Measurements from ENCODE around the gene ERH. TPM values are rescaled to one million over a fixed set of nuclear protein-coding genes. Genes with fewer than 3 reads are reported as not detected.

ERH gene
- total RNA-seq, 4 donors from 2014 or later, result 54.0 to 102 (median 79.5) TPM

GRCh38 chr14:69355607-69356281 is 42.4 kb downstream of the ERH start:
- H3K9me3 ChIP-seq, result no peaks in the 10 kb centered on the region
- no peaks in the 10 kb centered on the region for H3K27me3 ChIP-seq
- peaks cover 8 to 44% (median 30%) of the 10 kb centered on the region in 3 donors for H3K4me1 ChIP-seq
- H3K36me3 ChIP-seq, result no peaks in the 10 kb centered on the region
- intact Hi-C loops (cut with DNase I), result no loop called here
- 20 to 61% methylated on average over 2 to 4 of the region's 6 CpGs for WGBS, 2 donors
- no peak for DNase-seq
- H3K4me3 ChIP-seq, result no peak overlapping the region
- TF ChIP-seq POLR2A (IDR thresholded peaks at IDR 0.05) (no peak), CTCF (IDR thresholded peaks at IDR 0.05) (no peak)
- peak overlapping the region in 3 of 4 donors; percentile 43 to 76 (median 55) for H3K27ac ChIP-seq

GRCh38 chr14:69355154-69355597 is 42.9 kb downstream of the ERH start:
- no peak for DNase-seq
- H3K27ac ChIP-seq, result peak overlapping the region in 3 of 4 donors; percentile 43 to 76 (median 55)

GRCh38 chr14:69354383-69355153 is 43.5 kb downstream of the ERH start:
- no peaks in the 10 kb centered on the region for H3K9me3 ChIP-seq
- H3K27me3 ChIP-seq, result no peaks in the 10 kb centered on the region
- no peak for TF ChIP-seq POLR2A (IDR thresholded peaks at IDR 0.05)
- TF ChIP-seq CTCF (IDR thresholded peaks at IDR 0.05), result no peak
- intact Hi-C loops (cut with DNase I), result no loop called here
- DNase-seq, result no peak
- peak overlapping the region in 1 of 4 donors; percentile 21 for H3K4me3 ChIP-seq
- peak overlapping the region in 2 of 4 donors; percentile 9 to 76 for H3K27ac ChIP-seq
- H3K36me3 ChIP-seq, result no peaks in the 10 kb centered on the region
- 39% methylated on average over 5 to 6 of the region's 11 CpGs for WGBS, 2 donors
- H3K4me1 ChIP-seq, result peaks cover 8 to 44% (median 30%) of the 10 kb centered on the region in 3 donors

More at GRCh38 chr14:69355154-69355597, 42.9 kb downstream of the ERH start:
- intact Hi-C loops (cut with DNase I), result no loop called here
- no peaks in the 10 kb centered on the region for H3K9me3 ChIP-seq
- peaks cover 8 to 44% (median 30%) of the 10 kb centered on the region in 3 donors for H3K4me1 ChIP-seq
- no peak overlapping the region for H3K4me3 ChIP-seq
- no peaks in the 10 kb centered on the region for H3K27me3 ChIP-seq
- 73 to 100% methylated on average over 4 to 5 of the region's 6 CpGs for WGBS, 2 donors
- H3K36me3 ChIP-seq, result no peaks in the 10 kb centered on the region
- TF ChIP-seq CTCF (IDR thresholded peaks at IDR 0.05) (no peak), POLR2A (IDR thresholded peaks at IDR 0.05) (no peak)

GRCh38 chr14:69353168-69353567 is 44.9 kb downstream of the ERH start:
- no peak overlapping the region for H3K4me3 ChIP-seq
- peaks cover 8 to 44% (median 30%) of the 10 kb centered on the region in 3 donors for H3K4me1 ChIP-seq
- DNase-seq, result no peak
- H3K9me3 ChIP-seq, result no peaks in the 10 kb centered on the region
- no peaks in the 10 kb centered on the region for H3K27me3 ChIP-seq
- no peak for TF ChIP-seq POLR2A (IDR thresholded peaks at IDR 0.05)
- TF ChIP-seq CTCF (IDR thresholded peaks at IDR 0.05), result no peak
- intact Hi-C loops (cut with DNase I), result no loop called here
- WGBS, 2 donors, result 89 to 100% methylated on average over 3 of the region's 3 CpGs
- no peaks in the 10 kb centered on the region for H3K36me3 ChIP-seq
- no peak overlapping the region for H3K27ac ChIP-seq

- Histone ChIP-seq H3K4me3 (no peak overlapping the region), H3K9me3 (no peaks in the 10 kb centered on the region), H3K27me3 (peaks cover 0 to 7% (median 0%) of the 10 kb centered on the region in 4 donors), H3K4me1 (peaks cover 8 to 32% (median 25%) of the 10 kb centered on the region in 3 donors), H3K27ac (no peak overlapping the region), H3K36me3 (no peaks in the 10 kb centered on the region)
- TF ChIP-seq POLR2A (IDR thresholded peaks at IDR 0.05) (no peak), CTCF (IDR thresholded peaks at IDR 0.05) (no peak)
- 80 to 89% methylated on average over 1 to 5 of the region's 5 CpGs for WGBS, 2 donors
- intact Hi-C loops (cut with DNase I), result no loop called here
- DNase-seq, result no peak
Measured at GRCh38 chr14:69351911-69352310, 46.2 kb downstream of the ERH start.
